ENCODE data around the gene PTBP1. TPM values are rescaled to one million over a fixed set of nuclear protein-coding genes. Genes with fewer than 3 reads are reported as not detected.

PTBP1 gene
- total and polyA plus RNA-seq, 2 experiments from 2014 or later: 539 to 632 TPM

- Histone ChIP-seq H3K79me2 (replicated peaks; ENCODE audit: insufficient read depth) (peaks cover 50% of the 10 kb centered on the region), H3K9me2 (ENCODE audit: insufficient read depth) (no peaks in the 10 kb centered on the region), H3K4me3 (peak overlapping the region; percentile 98), H3K27me3 (ENCODE audit: insufficient read depth) (no peaks in the 10 kb centered on the region), H3K36me3 (ENCODE audit: insufficient read depth) (peaks cover 9% of the 10 kb centered on the region; the same call in 1 of the 2 replicates), H3F3A (replicated peaks; ENCODE audit: low read depth) (peaks cover 26% of the 10 kb centered on the region), H3K4me2 (peak overlapping the region; percentile 98), H2AFZ (no peak overlapping the region), H3K27ac (ENCODE audit: low read depth) (peak overlapping the region; percentile 84), H4K20me1 (replicated peaks; ENCODE audit: insufficient read depth) (peaks cover 40% of the 10 kb centered on the region), H3K4me1 (ENCODE audit: insufficient read depth) (peaks cover 33% of the 10 kb centered on the region)
- TF ChIP-seq CREB1 (CRISPR knock-in tag; IDR thresholded peaks at IDR 0.05; ENCODE audit: low read depth): peak; percentile 39; the same call in 1 of the 2 replicates
- no peak for TF ChIP-seq ZNF331 (CRISPR knock-in tag; IDR thresholded peaks at IDR 0.05; ENCODE audit: low read depth)
- no peak for TF ChIP-seq REST (IDR thresholded peaks at IDR 0.05; ENCODE audit: unreplicated experiment)
- no peak for TF ChIP-seq ZNF114 (CRISPR knock-in tag; IDR thresholded peaks at IDR 0.05)
- TF ChIP-seq EZH2 (IDR thresholded peaks at IDR 0.05; ENCODE audit: low read depth, unreplicated experiment): no peak
- no peak for TF ChIP-seq CTCF (conservative IDR thresholded peaks at IDR 0.05; ENCODE audit: low read depth in 2 of 2)
- TF ChIP-seq ZNF462 (CRISPR knock-in tag; IDR thresholded peaks at IDR 0.05): no peak
- Mint-ChIP-seq H3K27ac (peak overlapping the region; percentile 93), H3K4me3 (peak overlapping the region; percentile 94), H3K36me3 (ENCODE audit: low read depth) (peaks cover 43% of the 10 kb centered on the region), H3K9me3 (no peaks in the 10 kb centered on the region), H3K27me3 (ENCODE audit: insufficient read depth, low read depth, poor library complexity) (peaks cover 15% of the 10 kb centered on the region), H3K4me1 (peaks cover 32% of the 10 kb centered on the region)
- ATAC-seq (no peak; the same call in 2 of the 3 replicates), DNase-seq (ENCODE audit: low spot score) (peak; percentile 89)
Measured at GRCh38 chr19:797528-798414, 519 bp downstream of the PTBP1 start.
